ENCODE results near the gene NHSL2. TPM values are rescaled to one million over a fixed set of nuclear protein-coding genes. Genes with fewer than 3 reads are reported as not detected.

The NHSL2 gene
- total and polyA plus RNA-seq, 4 experiments from 2014 or later = 8.1 to 27.2 (median 10.6) TPM

- Histone ChIP-seq H3K27ac (ENCODE audit: low read depth, low read length) (no peak overlapping the region), H3K9me3 (ENCODE audit: control insufficient read depth in 1 of 2, low read length in 2 of 2) (no peaks in the 10 kb centered on the region), H3K27me3 (ENCODE audit: insufficient read depth, low read length) (no peaks in the 10 kb centered on the region), H3K4me1 (ENCODE audit: insufficient read depth, low read length) (no peaks in the 10 kb centered on the region), H3K4me3 (ENCODE audit: low read length in 2 of 2) (no peak overlapping the region), H3K36me3 (ENCODE audit: insufficient read depth, low read length) (no peaks in the 10 kb centered on the region)
- Mint-ChIP-seq H3K27ac (no peak overlapping the region), H3K4me1 (no peaks in the 10 kb centered on the region), H3K9me3 (no peaks in the 10 kb centered on the region), H3K36me3 (no peaks in the 10 kb centered on the region), H3K4me3 (no peak overlapping the region), H3K27me3 (no peaks in the 10 kb centered on the region)
- intact Hi-C loops (cut with micrococcal nuclease) = no loop called here
- no peak for DNase-seq
- CTCF ChIA-PET (ENCODE audit: partially characterized antibody) = no interaction called here
- POLR2A ChIA-PET (ENCODE audit: partially characterized antibody) = no interaction called here
Observed at GRCh38 chrX:71923516-71923915, 12.9 kb downstream of the NHSL2 start.

GRCh38 chrX:71927040-71927439 is 16.4 kb downstream of the NHSL2 start:
- Histone ChIP-seq H3K27ac (ENCODE audit: low read depth, low read length) (no peak overlapping the region), H3K4me1 (ENCODE audit: insufficient read depth, low read length) (no peaks in the 10 kb centered on the region), H3K36me3 (ENCODE audit: insufficient read depth, low read length) (no peaks in the 10 kb centered on the region), H3K4me3 (ENCODE audit: low read length in 2 of 2) (no peak overlapping the region), H3K9me3 (ENCODE audit: control insufficient read depth in 1 of 2, low read length in 2 of 2) (no peaks in the 10 kb centered on the region), H3K27me3 (ENCODE audit: insufficient read depth, low read length) (no peaks in the 10 kb centered on the region)
- no peaks in the 10 kb centered on the region for H3K9me3 Mint-ChIP-seq
- intact Hi-C loops (cut with micrococcal nuclease) = no loop called here
- H3K36me3 Mint-ChIP-seq = no peaks in the 10 kb centered on the region
- H3K27me3 Mint-ChIP-seq = peaks cover 0 to 2% of the 10 kb centered on the region in 2 donors
- H3K4me3 Mint-ChIP-seq = no peak overlapping the region
- POLR2A ChIA-PET (ENCODE audit: partially characterized antibody) = no interaction called here
- no peaks in the 10 kb centered on the region for H3K4me1 Mint-ChIP-seq
- CTCF ChIA-PET (ENCODE audit: partially characterized antibody) = no interaction called here
- DNase-seq = no peak
- H3K27ac Mint-ChIP-seq = no peak overlapping the region

- Mint-ChIP-seq H3K27me3 (peaks cover 2% of the 10 kb centered on the region in 2 donors), H3K9me3 (no peaks in the 10 kb centered on the region), H3K27ac (no peak overlapping the region), H3K4me3 (no peak overlapping the region), H3K36me3 (no peaks in the 10 kb centered on the region), H3K4me1 (no peaks in the 10 kb centered on the region)
- no peaks in the 10 kb centered on the region for H3K4me1 ChIP-seq (ENCODE audit: insufficient read depth, low read length)
- POLR2A ChIA-PET (ENCODE audit: partially characterized antibody) = no interaction called here
- no peak for DNase-seq
- CTCF ChIA-PET (ENCODE audit: partially characterized antibody) = no interaction called here
- intact Hi-C loops (cut with micrococcal nuclease) = no loop called here
- H3K36me3 ChIP-seq (ENCODE audit: insufficient read depth, low read length) = no peaks in the 10 kb centered on the region
- no peaks in the 10 kb centered on the region for H3K27me3 ChIP-seq (ENCODE audit: insufficient read depth, low read length)
- no peak overlapping the region for H3K27ac ChIP-seq (ENCODE audit: low read depth, low read length)
- no peaks in the 10 kb centered on the region for H3K9me3 ChIP-seq (ENCODE audit: control insufficient read depth in 1 of 2, low read length in 2 of 2)
- H3K4me3 ChIP-seq (ENCODE audit: low read length in 2 of 2) = no peak overlapping the region
Observed at GRCh38 chrX:71928856-71929255, 18.2 kb downstream of the NHSL2 start.

GRCh38 chrX:71930298-71930697 is 19.7 kb downstream of the NHSL2 start:
- CTCF ChIA-PET (ENCODE audit: partially characterized antibody) = no interaction called here
- no peaks in the 10 kb centered on the region for H3K4me1 Mint-ChIP-seq

GRCh38 chrX:71935476-71935875 is 24.8 kb downstream of the NHSL2 start:
- no peaks in the 10 kb centered on the region for H3K4me1 ChIP-seq (ENCODE audit: insufficient read depth, low read length)
- no peaks in the 10 kb centered on the region for H3K36me3 Mint-ChIP-seq
- no peaks in the 10 kb centered on the region for H3K27me3 ChIP-seq (ENCODE audit: insufficient read depth, low read length)
- intact Hi-C loops (cut with micrococcal nuclease) = no loop called here
- H3K27me3 Mint-ChIP-seq = peaks cover 1 to 9% of the 10 kb centered on the region in 2 donors
- H3K4me3 Mint-ChIP-seq = peak overlapping the region in 1 of 8 donors; percentile 41
- no peaks in the 10 kb centered on the region for H3K4me1 Mint-ChIP-seq
- H3K9me3 ChIP-seq (ENCODE audit: control insufficient read depth in 1 of 2, low read length in 2 of 2) = no peaks in the 10 kb centered on the region
- H3K9me3 Mint-ChIP-seq = no peaks in the 10 kb centered on the region
- ChIA-PET CTCF (ENCODE audit: partially characterized antibody) (no interaction called here), POLR2A (ENCODE audit: partially characterized antibody) (no interaction called here)
- no peak overlapping the region for H3K27ac Mint-ChIP-seq
- no peak for DNase-seq
- H3K4me3 ChIP-seq (ENCODE audit: low read length in 2 of 2) = no peak overlapping the region
- H3K27ac ChIP-seq (ENCODE audit: low read depth, low read length) = no peak overlapping the region
- H3K36me3 ChIP-seq (ENCODE audit: insufficient read depth, low read length) = no peaks in the 10 kb centered on the region

More at GRCh38 chrX:71930298-71930697, 19.7 kb downstream of the NHSL2 start:
- intact Hi-C loops (cut with micrococcal nuclease) = no loop called here
- DNase-seq = no peak
- H3K36me3 Mint-ChIP-seq = no peaks in the 10 kb centered on the region
- Histone ChIP-seq H3K9me3 (ENCODE audit: control insufficient read depth in 1 of 2, low read length in 2 of 2) (no peaks in the 10 kb centered on the region), H3K27ac (ENCODE audit: low read depth, low read length) (no peak overlapping the region), H3K4me3 (ENCODE audit: low read length in 2 of 2) (no peak overlapping the region), H3K27me3 (ENCODE audit: insufficient read depth, low read length) (no peaks in the 10 kb centered on the region), H3K36me3 (ENCODE audit: insufficient read depth, low read length) (no peaks in the 10 kb centered on the region), H3K4me1 (ENCODE audit: insufficient read depth, low read length) (no peaks in the 10 kb centered on the region)
- no peak overlapping the region for H3K4me3 Mint-ChIP-seq
- no peak overlapping the region for H3K27ac Mint-ChIP-seq
- peaks cover 2 to 5% of the 10 kb centered on the region in 2 donors for H3K27me3 Mint-ChIP-seq
- POLR2A ChIA-PET (ENCODE audit: partially characterized antibody) = no interaction called here
- no peaks in the 10 kb centered on the region for H3K9me3 Mint-ChIP-seq

GRCh38 chrX:71936632-71937031 is 26.0 kb downstream of the NHSL2 start:
- Histone ChIP-seq H3K27me3 (ENCODE audit: insufficient read depth, low read length) (no peaks in the 10 kb centered on the region), H3K36me3 (ENCODE audit: insufficient read depth, low read length) (no peaks in the 10 kb centered on the region), H3K4me3 (ENCODE audit: low read length in 2 of 2) (no peak overlapping the region), H3K27ac (ENCODE audit: low read depth, low read length) (no peak overlapping the region), H3K9me3 (ENCODE audit: control insufficient read depth in 1 of 2, low read length in 2 of 2) (no peaks in the 10 kb centered on the region), H3K4me1 (ENCODE audit: insufficient read depth, low read length) (no peaks in the 10 kb centered on the region)
- ChIA-PET CTCF (ENCODE audit: partially characterized antibody) (no interaction called here), POLR2A (ENCODE audit: partially characterized antibody) (no interaction called here)
- no peaks in the 10 kb centered on the region for H3K36me3 Mint-ChIP-seq
- intact Hi-C loops (cut with micrococcal nuclease) = no loop called here
- no peak overlapping the region for H3K4me3 Mint-ChIP-seq
- peaks cover 0 to 9% of the 10 kb centered on the region in 2 donors for H3K27me3 Mint-ChIP-seq
- no peak for DNase-seq
- no peaks in the 10 kb centered on the region for H3K4me1 Mint-ChIP-seq
- peak overlapping the region in 1 of 7 donors; percentile 12 for H3K27ac Mint-ChIP-seq
- no peaks in the 10 kb centered on the region for H3K9me3 Mint-ChIP-seq

GRCh38 chrX:71938371-71938770 is 27.7 kb downstream of the NHSL2 start:
- CTCF ChIA-PET (ENCODE audit: partially characterized antibody) = no interaction called here

GRCh38 chrX:71941145-71941544 is 30.5 kb downstream of the NHSL2 start:
- no peaks in the 10 kb centered on the region for H3K36me3 Mint-ChIP-seq
- peaks cover 0 to 4% of the 10 kb centered on the region in 2 donors for H3K27me3 Mint-ChIP-seq
- no peaks in the 10 kb centered on the region for H3K9me3 Mint-ChIP-seq

More at GRCh38 chrX:71938371-71938770, 27.7 kb downstream of the NHSL2 start:
- Histone ChIP-seq H3K9me3 (ENCODE audit: control insufficient read depth in 1 of 2, low read length in 2 of 2) (no peaks in the 10 kb centered on the region), H3K27me3 (ENCODE audit: insufficient read depth, low read length) (no peaks in the 10 kb centered on the region), H3K4me3 (ENCODE audit: low read length in 2 of 2) (no peak overlapping the region), H3K4me1 (ENCODE audit: insufficient read depth, low read length) (no peaks in the 10 kb centered on the region), H3K36me3 (ENCODE audit: insufficient read depth, low read length) (no peaks in the 10 kb centered on the region), H3K27ac (ENCODE audit: low read depth, low read length) (no peak overlapping the region)
- POLR2A ChIA-PET (ENCODE audit: partially characterized antibody) = no interaction called here
- Mint-ChIP-seq H3K4me1 (no peaks in the 10 kb centered on the region), H3K36me3 (no peaks in the 10 kb centered on the region), H3K27me3 (peaks cover 0 to 7% of the 10 kb centered on the region in 2 donors), H3K9me3 (no peaks in the 10 kb centered on the region), H3K27ac (no peak overlapping the region), H3K4me3 (no peak overlapping the region)
- intact Hi-C loops (cut with micrococcal nuclease) = no loop called here
- DNase-seq = no peak

More at GRCh38 chrX:71941145-71941544, 30.5 kb downstream of the NHSL2 start:
- no peaks in the 10 kb centered on the region for H3K4me1 ChIP-seq (ENCODE audit: insufficient read depth, low read length)
- H3K27me3 ChIP-seq (ENCODE audit: insufficient read depth, low read length) = no peaks in the 10 kb centered on the region
- intact Hi-C loops (cut with micrococcal nuclease) = no loop called here
- Mint-ChIP-seq H3K27ac (no peak overlapping the region), H3K4me1 (no peaks in the 10 kb centered on the region), H3K4me3 (no peak overlapping the region)
- POLR2A ChIA-PET (ENCODE audit: partially characterized antibody) = no interaction called here
- CTCF ChIA-PET (ENCODE audit: partially characterized antibody) = no interaction called here
- no peak overlapping the region for H3K4me3 ChIP-seq (ENCODE audit: low read length in 2 of 2)
- H3K27ac ChIP-seq (ENCODE audit: low read depth, low read length) = no peak overlapping the region
- no peaks in the 10 kb centered on the region for H3K9me3 ChIP-seq (ENCODE audit: control insufficient read depth in 1 of 2, low read length in 2 of 2)
- DNase-seq = no peak
- no peaks in the 10 kb centered on the region for H3K36me3 ChIP-seq (ENCODE audit: insufficient read depth, low read length)
